ENCODE data around the gene CELA2B.
A peak's percentile ranks its signal among the peaks of the same experiment; 100 is the strongest.
"Not testable (repeated sequence)": the region's sequence is repeated elsewhere in the genome, so short reads cannot be mapped to it uniquely, and the experiment has no call there.

Gene CELA2B

DNA sequence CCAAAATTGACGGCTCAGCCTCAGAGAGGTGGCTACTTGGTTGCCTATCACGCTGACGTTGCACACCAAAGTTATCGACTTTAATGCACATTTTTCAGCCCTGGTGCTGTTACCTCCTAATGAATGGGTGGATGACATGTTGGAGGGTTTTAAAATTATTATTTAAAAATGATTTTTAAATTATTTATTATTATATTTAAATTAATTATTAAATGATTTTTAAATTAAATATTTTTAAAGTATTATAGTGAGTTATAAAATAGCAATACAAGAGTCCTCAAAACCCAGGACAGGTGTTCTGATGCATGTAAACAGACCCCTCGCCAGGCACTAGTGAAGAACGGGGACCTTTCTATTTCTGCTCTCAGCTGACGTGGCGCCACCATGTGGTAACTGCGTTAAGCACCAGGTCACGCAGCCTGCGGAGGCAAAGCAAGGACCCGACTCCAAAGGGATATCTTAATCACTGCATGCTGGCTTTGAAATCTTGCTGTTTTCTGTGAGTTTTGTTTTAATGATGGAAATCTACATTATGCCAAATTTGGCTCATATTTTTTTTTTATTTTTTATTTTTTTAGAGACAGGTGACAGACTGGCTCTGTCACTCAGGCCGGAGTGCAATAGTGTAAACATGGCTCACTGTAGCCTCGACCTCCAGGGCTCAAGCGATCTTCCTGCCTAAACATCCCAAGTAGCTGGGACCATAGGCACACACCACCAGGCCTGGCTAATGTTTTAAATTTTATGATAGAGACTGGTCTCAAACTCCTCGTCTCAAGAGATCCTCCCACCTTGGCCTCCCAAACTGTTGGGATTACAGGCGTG, 25.5 kb downstream of the CELA2B start:
- no peak for DNase-seq

DNA sequence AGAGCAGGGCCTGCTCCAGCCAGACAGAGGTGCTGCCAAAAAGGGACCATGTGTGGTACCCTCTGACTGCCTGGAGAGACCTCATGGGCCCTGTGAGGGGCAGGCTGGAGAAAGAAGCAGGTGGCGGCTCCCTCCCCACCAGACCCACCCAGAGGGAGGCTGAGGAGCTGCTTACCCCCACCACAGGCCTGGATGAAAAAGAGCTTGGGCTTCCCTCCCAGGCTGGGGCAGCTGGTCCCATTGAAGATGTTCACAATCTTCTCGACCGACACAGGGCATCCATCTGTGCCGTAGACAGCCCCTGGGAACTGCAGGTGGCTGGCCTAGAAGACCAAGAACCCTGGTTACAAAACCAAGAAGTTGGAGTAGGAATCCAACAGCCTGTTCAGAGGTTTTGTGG, 28.5 kb downstream of the CELA2B start:
- no peak for DNase-seq

DNA sequence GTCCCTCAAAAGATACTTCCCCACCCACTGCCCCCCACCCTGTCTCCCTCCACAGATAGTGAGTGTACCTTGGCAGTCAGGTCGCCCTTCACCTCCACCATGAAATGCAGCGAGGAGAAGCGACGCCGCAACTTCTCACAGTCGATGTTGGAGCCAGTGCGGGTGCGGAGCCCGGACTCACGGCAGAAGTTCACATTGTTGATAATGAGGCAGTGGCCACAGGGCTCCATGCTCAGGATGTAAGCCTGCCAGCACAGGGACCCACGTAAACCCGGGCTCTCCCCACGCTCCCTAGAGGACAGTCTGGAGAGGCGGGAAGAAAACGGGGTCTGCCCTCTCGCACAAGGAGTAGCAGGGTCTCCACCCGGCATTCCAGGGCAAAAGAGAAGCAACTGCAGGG, 30.9 kb downstream of the CELA2B start:
- no peak for DNase-seq

DNA sequence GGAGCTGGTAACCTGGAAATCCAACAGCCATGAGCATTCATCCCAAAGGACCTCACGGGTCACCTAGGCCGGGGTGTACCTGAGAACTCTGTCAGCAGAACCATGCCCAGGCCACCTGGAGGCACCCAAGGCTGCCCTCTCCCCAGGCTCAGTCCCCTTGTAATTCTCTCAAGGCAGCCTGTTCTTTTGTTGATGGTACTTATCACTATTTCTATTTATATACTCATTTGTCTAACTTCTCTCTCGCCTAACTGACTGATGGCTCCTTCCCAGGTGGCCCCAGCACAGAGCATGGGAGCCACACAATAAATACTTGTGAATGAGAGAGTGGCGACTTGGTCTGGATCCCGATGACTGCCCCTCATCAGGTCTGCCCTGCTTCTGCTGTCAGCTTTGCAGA, 31.4 kb downstream of the CELA2B start:
- no peak for DNase-seq

DNA sequence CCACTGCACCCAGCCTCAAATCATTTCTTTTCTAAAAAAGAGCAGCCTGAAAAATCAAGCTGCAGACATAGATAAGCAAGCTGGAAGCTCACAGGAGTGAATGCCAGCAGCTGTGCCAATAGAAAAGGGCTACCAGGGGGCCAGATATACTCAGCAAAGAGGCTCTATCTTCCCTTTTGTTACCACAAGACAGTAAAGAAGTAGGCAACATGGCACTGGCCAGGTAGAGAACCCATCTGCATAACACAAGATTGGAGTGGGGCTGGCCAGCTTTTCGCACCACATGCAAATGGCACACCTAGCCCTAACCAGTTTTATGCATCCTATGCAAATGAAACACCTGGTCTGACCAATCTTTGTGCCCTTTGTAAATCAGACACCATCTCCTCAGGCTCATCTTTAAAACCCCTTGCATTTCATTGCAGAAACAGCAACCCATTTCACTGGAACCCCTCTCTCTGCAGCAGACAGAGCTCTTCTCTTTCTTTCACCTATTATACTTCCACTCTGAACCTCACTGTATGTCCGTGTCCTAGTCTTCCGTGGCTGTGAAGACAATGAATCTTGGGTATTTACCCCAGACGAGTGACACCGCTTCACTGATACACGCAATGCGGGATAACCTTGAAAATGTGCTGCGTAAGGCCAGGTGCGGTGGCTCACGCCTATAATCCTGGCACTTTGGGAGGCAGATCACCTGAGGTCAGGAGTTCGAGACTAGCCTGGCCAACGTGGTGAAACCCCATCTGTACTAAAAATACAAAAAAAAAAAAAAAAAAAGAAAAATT, 33.0 kb downstream of the CELA2B start:
- DNase-seq, result no peak

DNA sequence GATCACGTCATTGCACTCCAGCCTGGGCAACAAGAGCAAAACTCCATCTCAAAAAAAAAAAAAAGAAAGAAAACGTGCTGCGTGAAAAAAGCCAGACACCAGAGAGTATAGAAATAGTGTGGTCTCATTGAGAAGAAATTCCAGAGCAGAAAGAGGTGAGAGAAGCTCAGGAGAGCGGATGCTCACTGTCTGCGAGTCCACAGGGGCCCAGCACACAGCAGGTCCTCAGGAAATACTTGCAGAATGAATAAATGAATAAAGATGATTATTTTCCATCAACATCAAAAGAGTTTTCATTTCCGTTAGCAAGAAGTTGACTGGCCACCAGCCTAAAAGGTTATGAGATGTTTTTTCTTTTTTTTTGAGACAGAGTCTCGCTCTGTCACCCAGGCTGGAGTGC, 33.7 kb downstream of the CELA2B start:
- DNase-seq, result no peak

DNA sequence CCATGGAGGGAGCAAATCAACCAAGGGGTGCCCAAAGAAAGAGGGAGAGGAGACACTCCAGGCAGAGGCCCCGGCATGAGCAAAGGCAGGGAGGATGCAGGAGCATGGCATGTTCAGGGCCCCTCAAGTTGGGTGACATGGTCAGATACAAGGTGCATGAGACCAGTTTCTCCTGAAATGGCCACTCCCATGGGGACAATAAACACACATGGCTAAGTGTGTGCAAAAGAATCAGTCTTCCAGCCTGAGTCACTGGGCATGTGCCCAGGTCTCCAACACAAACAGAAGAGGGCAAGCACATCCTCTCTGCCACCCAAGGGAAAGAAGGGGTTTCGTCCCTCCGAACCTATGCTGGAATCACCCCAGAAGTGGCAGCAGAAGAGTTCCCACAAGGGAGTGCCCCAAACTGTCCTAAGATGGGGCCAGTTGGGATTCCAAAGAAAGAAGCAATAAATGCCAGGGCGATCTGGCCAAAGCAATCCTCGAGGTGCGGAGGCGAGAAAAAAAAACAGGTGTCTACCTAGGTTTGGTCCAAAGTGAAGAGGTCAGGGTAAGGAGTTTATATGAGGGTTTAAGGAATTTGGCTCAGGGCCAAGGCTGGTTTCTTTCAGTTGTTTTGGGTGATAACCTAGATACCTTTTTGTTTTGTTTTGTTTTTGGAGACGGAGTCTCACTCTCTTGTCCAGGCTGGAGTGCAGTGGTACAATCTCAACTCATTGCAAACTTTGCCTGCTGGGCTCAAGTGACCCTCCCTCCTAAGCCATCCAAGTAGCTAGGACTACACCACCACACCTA, 34.9 kb downstream of the CELA2B start:
- no peak for DNase-seq

DNA sequence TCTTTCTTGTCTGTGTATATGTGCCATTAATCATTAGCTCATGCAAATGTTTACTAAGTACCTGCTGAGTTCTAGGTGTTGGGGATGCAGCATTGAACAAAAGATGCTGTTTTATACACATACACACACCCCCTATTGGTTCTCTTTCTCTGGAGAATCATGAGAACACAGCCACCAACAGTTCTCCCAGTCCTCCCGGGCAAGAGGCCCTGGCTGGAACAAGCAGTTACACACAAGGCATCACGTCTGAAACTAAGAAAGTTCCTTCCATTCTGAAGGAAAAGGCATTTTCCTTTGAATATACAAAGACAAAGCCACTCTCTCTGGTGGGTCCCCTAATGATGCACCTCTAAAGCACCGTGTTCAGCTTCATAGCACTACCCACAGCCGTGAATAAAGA, 37.3 kb downstream of the CELA2B start:
- no peak for DNase-seq

DNA sequence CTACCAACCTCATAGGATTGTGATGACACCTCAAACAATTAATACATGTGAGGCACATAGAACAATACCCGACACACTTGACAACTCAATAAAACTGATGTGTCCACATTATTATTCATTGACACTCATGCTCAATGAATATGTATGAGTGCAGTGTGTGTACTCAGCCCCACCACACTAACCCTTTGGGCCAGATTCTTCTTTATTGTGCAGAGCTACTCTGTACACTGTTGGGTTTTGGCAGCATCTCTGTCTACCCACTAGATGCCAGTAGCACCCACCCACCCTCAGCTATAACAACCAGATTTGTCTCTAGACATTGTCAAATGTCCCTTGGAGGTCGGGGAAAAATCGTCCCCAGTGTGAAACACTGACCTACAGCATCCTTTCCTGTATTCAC, 38.0 kb downstream of the CELA2B start:
- no peak for DNase-seq

DNA sequence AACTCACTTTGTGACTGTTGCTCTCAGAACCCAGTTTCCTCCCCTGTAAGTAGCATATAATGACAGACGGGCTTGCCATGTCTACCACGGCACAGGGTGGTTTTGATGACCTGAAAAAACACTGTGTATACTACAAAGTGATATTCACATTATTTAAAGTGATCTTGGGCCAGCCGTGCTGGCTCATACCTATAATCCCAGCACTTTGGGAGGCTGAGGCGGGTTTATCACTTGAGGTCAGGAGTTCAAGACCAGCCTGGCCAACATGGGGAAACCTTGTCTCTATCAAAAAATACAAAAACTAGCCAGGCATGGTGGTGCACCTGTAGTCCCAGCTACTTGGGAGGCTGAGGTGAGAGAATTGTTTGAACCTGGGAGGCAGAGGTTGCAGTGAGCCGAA, 38.7 kb downstream of the CELA2B start:
- not testable (repeated sequence) for DNase-seq

DNA sequence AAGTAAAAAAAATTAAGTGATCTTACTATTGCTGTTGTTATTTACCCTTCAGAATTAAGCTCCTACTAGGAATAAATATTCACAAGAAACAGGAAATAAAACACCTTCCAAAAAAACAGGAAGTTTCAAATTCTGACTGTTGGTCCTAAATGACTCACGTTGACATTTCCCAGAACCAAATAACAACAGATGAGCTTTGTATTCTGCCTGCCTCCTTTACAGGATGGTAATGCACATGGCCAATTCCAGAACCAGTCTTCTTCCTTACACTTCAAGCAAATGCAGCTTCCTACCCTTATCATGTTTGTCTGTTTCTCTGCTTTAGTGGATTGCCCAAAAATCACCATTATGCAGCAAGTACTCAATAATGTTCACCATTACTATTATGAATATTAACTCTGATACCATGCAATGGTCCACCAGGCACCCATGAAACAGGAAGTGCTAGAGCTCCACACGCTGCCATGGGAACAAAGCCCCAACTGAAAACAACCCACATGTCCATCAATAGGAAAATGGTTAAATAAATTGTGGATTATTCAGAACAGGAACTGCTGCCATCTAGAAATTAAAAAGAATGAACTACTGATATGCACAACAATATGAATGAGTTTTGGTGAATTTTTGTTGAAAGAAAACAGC, 39.2 kb downstream of the CELA2B start:
- no peak for DNase-seq

DNA sequence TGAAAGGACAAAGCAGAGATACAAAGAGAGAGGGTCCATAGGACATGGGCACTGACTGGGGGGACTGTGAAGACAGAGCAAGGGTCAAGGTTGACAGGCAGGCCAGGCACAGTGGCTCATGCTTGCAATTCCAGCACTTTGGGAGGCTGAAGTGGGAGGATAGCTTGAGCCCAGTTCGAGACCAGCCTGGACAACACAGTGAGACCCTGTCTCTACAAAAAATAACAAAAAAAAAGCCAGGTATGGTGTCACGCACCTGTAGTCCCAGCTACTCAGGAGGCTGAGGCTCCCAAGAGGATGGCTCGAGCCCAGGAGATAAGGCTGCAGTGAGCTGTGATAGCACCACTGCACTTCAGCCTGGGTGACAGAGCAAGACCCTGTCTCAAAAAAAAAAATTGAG, 43.7 kb downstream of the CELA2B start:
- no peak for DNase-seq

DNA sequence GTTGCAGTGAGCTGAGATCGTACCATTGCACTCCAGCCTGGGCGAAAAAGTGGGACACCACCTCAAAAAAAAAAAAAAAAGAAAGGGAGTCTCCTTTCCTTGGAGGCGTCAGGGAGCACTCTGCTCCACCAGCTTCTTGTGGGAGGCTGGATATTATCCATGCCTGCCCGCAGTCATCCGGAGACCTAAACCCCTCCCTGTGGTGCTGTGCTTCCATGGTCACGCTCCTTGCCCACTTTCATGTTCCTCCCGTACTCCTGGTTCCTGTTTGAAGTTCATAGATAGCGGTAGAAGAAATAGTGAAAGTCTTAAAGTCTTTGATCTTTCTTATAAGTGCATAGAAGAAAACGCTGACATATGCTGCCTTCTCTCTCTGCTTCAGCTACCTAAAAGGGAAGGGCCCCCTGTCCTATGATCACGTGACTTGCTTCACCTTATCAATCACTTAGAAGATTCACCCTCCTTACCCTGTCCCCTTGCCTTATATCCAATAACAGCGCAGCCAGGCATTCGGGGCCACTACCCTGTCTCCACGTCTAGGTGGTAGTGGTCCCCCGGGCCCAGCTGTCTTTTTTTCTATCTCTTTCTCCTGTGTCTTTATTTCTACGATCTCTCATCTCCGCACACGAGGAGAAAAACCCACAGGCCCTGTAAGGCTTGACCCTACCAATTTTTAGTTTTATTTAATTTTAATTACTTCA, 45.5 kb downstream of the CELA2B start:
- DNase-seq, result not testable (repeated sequence)

DNA sequence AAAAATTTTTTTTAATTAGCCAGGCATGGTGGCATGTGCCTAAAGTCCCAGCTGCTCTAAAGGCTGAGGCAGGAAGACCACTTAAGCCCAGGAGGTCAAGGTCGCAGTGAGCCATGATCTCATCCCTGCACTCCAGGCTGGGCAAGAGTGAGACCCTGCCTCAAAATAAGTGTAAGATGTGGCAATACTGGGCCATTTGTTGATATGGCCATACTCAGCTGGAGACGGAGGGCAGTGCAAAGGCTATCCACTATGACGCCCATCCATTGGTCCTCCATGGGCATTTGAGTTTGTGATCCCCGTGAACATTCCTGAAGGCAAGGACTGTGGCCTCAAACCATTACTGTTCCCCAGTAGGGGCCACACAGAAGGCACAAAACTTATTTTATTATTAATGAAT, 46.6 kb downstream of the CELA2B start:
- no peak for DNase-seq

DNA sequence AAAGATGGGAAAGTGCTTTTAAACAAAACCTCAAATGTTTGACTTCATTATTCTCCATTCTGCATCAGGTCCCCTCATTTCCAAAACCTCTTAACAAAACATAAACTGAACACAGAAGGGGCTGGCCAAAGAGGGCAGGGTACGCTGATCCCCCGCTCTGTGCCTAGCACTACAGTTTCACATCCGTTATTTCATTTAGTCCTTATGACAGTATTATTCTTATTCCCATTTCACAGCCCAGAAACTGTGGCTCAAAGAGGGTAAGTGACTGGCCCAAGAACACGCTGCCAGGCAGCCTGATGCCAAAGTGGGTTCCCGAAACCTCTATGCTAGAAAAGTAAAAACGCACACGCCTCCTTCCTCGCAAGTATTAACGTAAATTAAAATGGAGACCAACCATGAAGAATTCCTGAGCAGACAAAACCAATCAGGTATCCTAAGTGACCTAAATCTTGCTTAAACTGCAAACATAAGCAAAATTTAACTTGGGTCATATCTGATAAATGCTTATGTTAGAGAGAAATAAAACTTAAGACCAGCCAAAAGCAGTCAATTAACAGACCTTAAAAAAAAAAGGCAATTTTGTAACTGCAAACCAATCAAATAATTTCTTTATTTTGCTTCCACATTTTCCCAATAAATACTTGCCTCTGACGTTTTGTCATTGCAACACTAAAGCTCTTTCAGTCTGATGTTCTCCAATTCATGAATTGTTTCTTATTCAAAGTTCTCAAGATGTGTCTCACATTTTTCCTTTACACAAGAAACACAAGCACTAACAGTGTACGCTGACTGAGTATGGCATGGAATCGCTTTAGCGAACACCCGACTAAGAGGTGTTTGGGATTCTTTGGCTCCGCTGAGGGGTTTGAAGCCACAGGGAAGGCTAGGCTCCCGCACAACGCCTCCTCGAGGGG, 47.5 kb downstream of the CELA2B start:
- DNase-seq, result no peak

DNA sequence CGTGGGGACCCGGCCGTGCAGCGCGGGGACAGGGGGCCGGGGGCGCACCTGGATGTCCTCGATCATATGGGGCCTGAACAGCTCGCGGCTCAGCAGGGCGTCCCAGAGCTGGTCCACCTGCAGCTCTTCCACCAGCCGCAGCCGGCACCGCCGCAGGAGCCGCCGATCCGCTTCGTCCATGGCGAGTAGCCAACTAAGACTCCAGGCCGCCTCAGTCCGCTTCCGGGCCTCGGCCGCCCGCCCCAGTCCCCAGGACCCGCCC, 48.0 kb downstream of the CELA2B start, which contains the start of gene CASP9:
Gene CASP9 (minus strand): TSS at position 195 of the 262 bp plus-strand sequence. CDS start 15 bp downstream, at position 180.
- no peak for DNase-seq

DNA sequence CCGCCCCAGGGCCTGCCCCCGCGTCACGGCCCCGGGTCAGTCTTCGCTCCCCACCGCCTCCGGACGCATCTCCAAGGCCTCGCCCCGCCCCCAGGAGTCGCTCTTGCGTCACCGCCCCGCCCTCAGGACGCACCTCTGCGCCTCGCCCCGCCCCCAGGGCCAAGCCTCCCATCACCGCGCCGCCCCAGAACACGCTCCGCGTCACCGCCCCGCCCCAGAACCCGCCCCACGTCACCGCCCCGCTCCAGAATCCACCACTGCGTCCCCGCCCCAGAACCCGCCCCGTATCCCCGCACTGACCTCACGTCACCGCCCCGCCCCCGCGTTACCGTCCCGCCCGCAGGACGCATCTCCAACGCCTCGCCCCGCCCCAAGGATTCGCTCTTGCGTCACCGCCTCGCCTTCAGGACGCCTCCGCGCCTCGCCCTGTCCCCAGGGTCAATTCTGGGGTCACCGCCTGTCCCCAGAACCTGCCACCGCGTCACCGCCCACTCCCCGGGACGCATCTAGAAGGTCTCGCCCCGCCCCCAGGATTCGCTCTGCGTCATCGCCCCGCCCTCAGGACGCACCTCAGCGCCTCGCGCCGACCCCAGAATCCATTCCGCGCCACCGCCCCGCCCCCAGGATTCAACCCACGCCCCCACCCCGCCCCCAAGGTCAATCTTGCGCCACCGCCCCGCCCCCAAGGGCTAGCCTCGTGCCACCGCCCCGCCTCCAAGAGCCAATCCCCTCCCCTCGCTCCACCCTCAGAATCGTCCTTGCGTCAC, 48.6 kb downstream of the CELA2B start:
- peak; percentile 99 for DNase-seq

DNA sequence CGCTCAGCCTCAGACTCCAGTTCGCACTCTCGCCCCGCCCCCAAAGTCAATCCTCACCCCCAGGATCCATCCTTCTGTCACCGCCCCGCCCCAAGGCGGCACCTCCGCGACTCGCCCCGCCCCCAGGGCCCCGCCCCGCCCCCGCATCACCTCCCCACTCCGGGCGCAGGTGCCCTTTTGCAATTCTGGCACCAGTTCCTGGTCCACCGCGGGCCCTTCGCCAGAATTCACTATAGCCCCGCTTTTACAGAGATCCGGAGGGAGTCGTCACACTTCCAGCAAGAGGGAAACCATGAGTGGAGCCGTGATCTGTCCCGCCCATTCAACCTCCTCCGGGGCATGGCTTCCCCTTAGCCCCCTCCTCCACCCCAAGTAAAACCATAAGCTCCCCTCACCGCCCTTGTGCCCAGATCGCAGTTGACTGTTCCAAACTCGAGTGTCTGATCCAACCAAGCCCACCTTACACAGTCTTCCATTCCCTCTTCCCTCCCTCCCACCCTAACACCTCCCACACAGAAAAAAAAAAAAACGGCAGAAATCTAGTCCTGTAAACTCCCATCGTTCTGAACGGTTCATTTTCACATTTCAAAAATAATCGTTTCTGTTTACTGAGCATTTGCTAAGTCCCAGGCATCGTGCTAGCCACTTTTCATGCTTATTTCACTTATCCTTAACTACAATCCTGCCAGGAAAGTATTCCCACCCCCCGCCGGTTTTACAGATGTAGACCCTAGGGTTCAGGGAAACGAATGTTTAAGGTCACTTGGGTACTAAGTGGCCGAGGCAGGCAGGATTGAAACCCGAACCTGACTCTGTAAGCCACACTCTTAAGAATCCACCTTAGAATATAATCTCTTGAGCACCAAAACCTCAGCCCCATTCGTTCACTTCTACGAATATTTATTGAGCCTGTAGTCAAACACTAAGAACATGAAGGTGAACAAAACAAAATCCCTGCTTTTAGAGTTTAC, 49.4 kb downstream of the CELA2B start:
- no peak for DNase-seq

DNA sequence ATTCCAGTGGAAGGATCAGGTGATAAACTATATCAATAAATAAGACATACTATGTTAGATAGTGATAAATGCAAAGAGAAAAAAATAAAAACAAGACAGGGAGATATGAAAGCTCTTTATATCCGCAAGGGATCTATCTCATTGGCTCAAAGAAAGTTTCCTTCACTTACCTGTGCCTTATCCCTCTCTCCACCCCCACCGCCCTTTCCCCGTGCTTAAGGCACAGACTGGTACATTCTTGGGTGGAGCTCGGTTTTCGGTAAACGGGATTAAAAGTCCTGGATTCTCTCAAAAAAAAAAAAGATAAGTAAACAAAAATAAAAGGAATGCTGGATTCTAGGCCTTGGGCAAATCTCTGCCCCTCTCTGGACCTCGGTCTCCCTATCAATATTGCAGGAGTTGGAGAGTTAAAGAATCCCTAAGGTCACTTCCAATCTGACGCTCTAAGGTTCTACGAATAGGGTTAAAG, 50.2 kb downstream of the CELA2B start:
- DNase-seq, result no peak

Data from GOT3 (cell line).